Measurements from ENCODE around the gene SOD3. TPM values are rescaled to one million over a fixed set of nuclear protein-coding genes. Genes with fewer than 3 reads are reported as not detected.
A peak's percentile ranks its signal among the peaks of the same experiment; 100 is the strongest.

SOD3 gene
- total RNA-seq: 100 to 1,000 TPM; 227 to 300 TPM

GRCh38 chr4:24794916-24795665 is at the start of gene SOD3:
TSS of gene SOD3 (plus strand) at chr4:24795573. CDS start at chr4:24799522, 3,949 bp downstream.
- intact Hi-C loops (cut with DNase I): loop anchor here (5.0 to 10.0 kb wide), 4 partner anchors 63 to 320 kb away; partner anchors contain the start of genes CCDC149 and DHX15
- H3K4me1 ChIP-seq (replicated peaks): no peaks in the 10 kb centered on the region

GRCh38 chr4:24747234-24747975 is 48.0 kb upstream of the SOD3 start:
- H3K9me3 ChIP-seq: no peaks in the 10 kb centered on the region
- DNase-seq (ENCODE audit: low spot score): no peak
- WGBS: 84% methylated on average over 4 of the region's 4 CpGs
- TF ChIP-seq CTCF (IDR thresholded peaks at IDR 0.05) (no peak), POLR2A (IDR thresholded peaks at IDR 0.05) (no peak)
- no peak overlapping the region for H3K4me3 ChIP-seq
- no peaks in the 10 kb centered on the region for H3K36me3 ChIP-seq
- intact Hi-C loops (cut with DNase I): no loop called here
- no peaks in the 10 kb centered on the region for H3K4me1 ChIP-seq (replicated peaks)
- H3K27me3 ChIP-seq (replicated peaks; ENCODE audit: insufficient read depth): no peaks in the 10 kb centered on the region
- H3K27ac ChIP-seq: no peak overlapping the region

More at GRCh38 chr4:24794916-24795665, at the start of gene SOD3:
- 28% methylated on average over 21 of the region's 21 CpGs for WGBS
- Histone ChIP-seq H3K36me3 (no peaks in the 10 kb centered on the region), H3K27ac (peak within 1 kb of the TSS; percentile 79), H3K27me3 (replicated peaks; ENCODE audit: insufficient read depth) (no peaks in the 10 kb centered on the region), H3K9me3 (no peaks in the 10 kb centered on the region), H3K4me3 (peak within 1 kb of the TSS; percentile 26 to 28)
- TF ChIP-seq POLR2A (IDR thresholded peaks at IDR 0.05) (peak; percentile 42), CTCF (IDR thresholded peaks at IDR 0.05) (no peak), POLR2AphosphoS5 (IDR thresholded peaks at IDR 0.05) (peak; percentile 74)
- DNase-seq (ENCODE audit: low spot score): peak; percentile 86

GRCh38 chr4:24748023-24748422 is 47.4 kb upstream of the SOD3 start:
- Histone ChIP-seq H3K27ac (no peak overlapping the region), H3K36me3 (no peaks in the 10 kb centered on the region), H3K9me3 (no peaks in the 10 kb centered on the region), H3K4me1 (replicated peaks) (no peaks in the 10 kb centered on the region), H3K27me3 (replicated peaks; ENCODE audit: insufficient read depth) (no peaks in the 10 kb centered on the region), H3K4me3 (no peak overlapping the region)
- DNase-seq (ENCODE audit: low spot score): no peak
- intact Hi-C loops (cut with DNase I): no loop called here
- TF ChIP-seq CTCF (IDR thresholded peaks at IDR 0.05): no peak
- TF ChIP-seq POLR2A (IDR thresholded peaks at IDR 0.05): no peak
- no peak for TF ChIP-seq POLR2AphosphoS5 (IDR thresholded peaks at IDR 0.05)
- WGBS: 91% methylated on average over 4 of the region's 4 CpGs

GRCh38 chr4:24748758-24749350 is 46.5 kb upstream of the SOD3 start:
- no peaks in the 10 kb centered on the region for H3K36me3 ChIP-seq
- H3K27ac ChIP-seq: no peak overlapping the region
- no peak for DNase-seq (ENCODE audit: low spot score)
- H3K27me3 ChIP-seq (replicated peaks; ENCODE audit: insufficient read depth): no peaks in the 10 kb centered on the region
- 89% methylated on average over 10 of the region's 10 CpGs for whole genome bisulfite sequencing
- H3K4me3 ChIP-seq: no peak overlapping the region
- intact Hi-C loops (cut with DNase I): no loop called here
- TF ChIP-seq POLR2A (IDR thresholded peaks at IDR 0.05) (no peak), POLR2AphosphoS5 (IDR thresholded peaks at IDR 0.05) (no peak), CTCF (IDR thresholded peaks at IDR 0.05) (no peak)
- H3K4me1 ChIP-seq (replicated peaks): no peaks in the 10 kb centered on the region
- H3K9me3 ChIP-seq: no peaks in the 10 kb centered on the region
